ENCODE measurements around the gene ZFHX3.
"Not testable (repeated sequence)": the region's sequence is repeated elsewhere in the genome, so short reads cannot be mapped to it uniquely, and the experiment has no call there.

Gene ZFHX3

GRCh38 chr16:73019457-73020362 lies 28.2 kb downstream of the ZFHX3 start:
- DNase-seq: no peak

- DNase-seq: no peak
These were observed 29.0 kb downstream of the ZFHX3 start for GRCh38 chr16:73018821-73019456.

- DNase-seq: no peak
These were observed 30.6 kb downstream of the ZFHX3 start for GRCh38 chr16:73017321-73017720.

GRCh38 chr16:73016488-73016830 lies 31.5 kb downstream of the ZFHX3 start:
- no peak for DNase-seq

GRCh38 chr16:73015612-73016487 lies 32.1 kb downstream of the ZFHX3 start:
- DNase-seq: no peak

- no peak for DNase-seq
These were observed 33.2 kb downstream of the ZFHX3 start for GRCh38 chr16:73014768-73015167.

- no peak for DNase-seq
These were observed 34.0 kb downstream of the ZFHX3 start for GRCh38 chr16:73013974-73014373.

- DNase-seq: no peak
These were observed 35.6 kb downstream of the ZFHX3 start for GRCh38 chr16:73012341-73012740.

GRCh38 chr16:73011926-73012325 lies 36.0 kb downstream of the ZFHX3 start:
- no peak for DNase-seq

GRCh38 chr16:73010150-73010676 lies 37.7 kb downstream of the ZFHX3 start:
- no peak for DNase-seq

GRCh38 chr16:73009710-73010109 lies 38.2 kb downstream of the ZFHX3 start:
- DNase-seq: not testable (repeated sequence)

GRCh38 chr16:73006026-73006425 lies 41.9 kb downstream of the ZFHX3 start:
- no peak for DNase-seq

GRCh38 chr16:73002866-73003265 lies 45.1 kb downstream of the ZFHX3 start:
- DNase-seq: no peak

GRCh38 chr16:73000907-73001521 lies 46.9 kb downstream of the ZFHX3 start:
- DNase-seq: no peak

- no peak for DNase-seq
These were observed 47.7 kb downstream of the ZFHX3 start for GRCh38 chr16:73000020-73000906.

- DNase-seq: no peak
These were observed 48.3 kb downstream of the ZFHX3 start for GRCh38 chr16:72999541-73000019.

- no peak for DNase-seq
These were observed 50.8 kb downstream of the ZFHX3 start for GRCh38 chr16:72997141-72997542.

- no peak for DNase-seq
These were observed 51.5 kb downstream of the ZFHX3 start for GRCh38 chr16:72996291-72997062.

GRCh38 chr16:72995882-72996270 lies 52.1 kb downstream of the ZFHX3 start:
- not testable (repeated sequence) for DNase-seq

GRCh38 chr16:72995151-72995881 lies 52.6 kb downstream of the ZFHX3 start:
- DNase-seq: no peak

All from effector CD8-positive, alpha-beta T cell (primary cell).